HL-60/S4 (cell line): ENCODE results near the gene HOXD4.

ENCODE experiments used
- in situ Hi-C: fragments of 300-500 bp; cut with MboI; formaldehyde crosslinking; loops from 2 replicates; pipeline ENCODE4 v1.14.3; 2022; ENCODE audit warnings: low sequenced_read_pairs

The HOXD4 gene

DNA sequence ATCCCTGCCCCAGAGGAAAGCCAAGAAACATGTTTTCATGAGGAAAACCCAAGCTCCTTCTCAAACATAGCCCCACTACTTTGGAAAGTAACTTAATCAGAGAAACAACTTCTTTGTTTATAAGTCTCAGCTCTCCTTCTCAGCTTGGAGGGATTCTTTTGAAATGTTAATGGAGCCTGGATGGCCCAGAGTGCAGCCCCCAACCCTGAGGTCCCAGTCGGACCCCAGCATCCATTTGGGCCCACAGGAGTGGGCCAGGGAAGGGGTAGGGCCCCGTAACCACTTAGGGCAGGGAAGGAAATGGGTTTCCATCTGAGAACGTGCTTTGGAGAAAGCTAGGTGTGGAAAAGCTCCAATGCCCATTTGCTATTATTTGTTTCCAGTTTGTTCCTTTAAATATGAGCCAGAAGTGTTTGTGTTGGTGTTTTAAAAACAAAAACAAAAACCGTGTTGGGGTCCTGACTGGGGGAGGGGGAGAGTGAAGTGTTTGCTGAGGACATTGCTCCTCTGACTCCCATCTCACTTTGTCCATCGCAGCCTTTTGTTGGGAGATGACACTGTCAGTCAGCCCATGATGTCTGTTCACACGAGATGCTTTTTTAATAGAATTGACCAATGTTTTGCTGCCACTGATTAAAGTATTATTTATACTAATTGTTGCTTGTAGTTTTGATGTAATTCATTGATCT is 4.2 kb downstream of the HOXD4 start:
- in situ Hi-C loops, result no loop called here

- in situ Hi-C loops, result no loop called here
Observed at GRCh38 chr2:176156301-176156806, 5.0 kb downstream of the HOXD4 start.

- in situ Hi-C loops, result no loop called here
Observed at GRCh38 chr2:176156807-176157498, 5.6 kb downstream of the HOXD4 start, which contains the start of gene HOXD3. TSS of gene HOXD3 (plus strand) at chr2:176157307. CDS start at chr2:176169115, 11,808 bp downstream.

- in situ Hi-C loops, result no loop called here
Observed at GRCh38 chr2:176157499-176158185, 6.3 kb downstream of the HOXD4 start.

- in situ Hi-C loops, result no loop called here
Observed at GRCh38 chr2:176158186-176158591, 6.8 kb downstream of the HOXD4 start.

DNA sequence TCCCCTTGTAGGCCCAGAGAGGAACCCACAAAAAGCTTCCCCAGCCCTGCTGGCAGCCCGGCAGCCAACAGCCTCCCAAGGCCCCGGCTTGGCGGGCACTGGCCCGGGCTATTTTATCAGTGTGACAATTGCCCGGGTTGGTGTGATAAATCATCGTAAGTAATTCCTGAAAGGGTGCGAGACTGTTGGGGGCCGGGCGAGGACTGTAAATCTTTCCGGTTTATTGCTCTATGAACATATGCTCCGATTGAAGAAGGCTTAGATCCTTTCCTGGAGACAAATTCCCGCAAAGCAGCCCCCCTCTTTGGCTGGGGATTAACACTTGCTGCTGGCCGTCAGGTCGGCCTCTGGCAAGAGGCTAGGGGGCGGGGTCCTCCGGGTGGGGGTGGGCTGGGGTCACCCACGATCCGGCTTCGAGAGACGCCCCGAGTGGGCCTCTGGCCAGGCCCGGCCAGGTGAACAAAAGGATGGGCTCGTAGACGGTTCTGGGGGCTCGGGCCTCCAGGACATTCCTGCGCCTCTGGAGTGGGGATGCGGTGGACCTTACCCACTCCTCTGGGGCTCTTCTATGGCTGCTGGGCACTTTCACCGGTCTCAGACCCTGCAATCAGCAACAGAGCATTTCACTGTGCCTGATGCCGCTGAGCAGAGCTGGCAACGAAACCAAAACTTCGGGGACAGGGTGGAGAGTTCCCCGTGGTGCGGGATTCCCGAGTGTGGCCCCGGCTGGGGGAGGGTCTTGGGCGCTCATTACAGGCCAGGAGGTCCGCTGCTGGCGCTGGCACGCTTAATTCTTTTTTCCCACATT is 7.7 kb downstream of the HOXD4 start:
- in situ Hi-C loops, result no loop called here

GRCh38 chr2:176159663-176160250 is 8.4 kb downstream of the HOXD4 start:
- in situ Hi-C loops, result no loop called here

- in situ Hi-C loops, result no loop called here
Observed at GRCh38 chr2:176160251-176160985, 9.1 kb downstream of the HOXD4 start.

DNA sequence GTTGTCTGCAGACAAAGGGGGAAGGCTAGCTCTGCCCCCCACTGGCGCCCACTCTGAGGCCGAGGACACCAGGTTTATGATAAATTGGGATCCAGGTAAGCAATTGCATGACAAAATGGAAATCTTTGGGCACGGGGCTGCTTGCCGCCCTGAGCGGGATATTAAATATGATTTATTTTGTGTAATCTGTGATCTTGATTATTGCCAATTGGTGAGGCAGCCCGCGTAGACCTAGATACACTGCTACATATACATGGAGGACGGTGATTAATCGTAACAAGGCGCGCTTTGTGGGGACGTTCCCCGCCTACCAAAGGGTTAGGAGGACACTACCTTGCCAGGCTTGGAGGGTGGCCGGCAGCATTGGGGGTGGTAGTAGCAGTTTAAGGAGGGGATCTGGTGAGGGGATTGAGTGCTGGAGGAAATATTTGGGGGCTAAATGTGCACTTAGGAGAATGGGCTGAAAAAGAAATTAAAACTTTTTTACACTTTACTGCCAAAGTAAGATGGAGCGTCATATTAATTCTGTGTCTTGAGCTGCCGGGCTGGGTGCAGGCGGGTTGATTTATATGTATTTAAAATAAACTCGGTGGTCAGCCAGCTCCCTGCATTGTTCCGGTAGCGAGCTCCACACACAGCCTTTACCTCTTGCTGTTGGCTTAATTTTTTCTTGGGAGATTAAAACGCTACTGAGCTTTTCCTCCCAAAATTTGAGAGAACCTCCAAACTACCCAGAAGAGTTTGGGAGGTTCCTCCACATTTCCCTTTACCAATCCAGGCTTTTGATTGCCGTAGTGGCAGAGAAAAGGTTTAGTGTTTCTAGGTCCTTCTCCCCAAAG is 9.9 kb downstream of the HOXD4 start:
- in situ Hi-C loops, result no loop called here

- in situ Hi-C loops, result no loop called here
Observed at GRCh38 chr2:176161825-176162626, 10.7 kb downstream of the HOXD4 start.

- in situ Hi-C loops, result no loop called here
Observed at GRCh38 chr2:176162911-176163671, 11.7 kb downstream of the HOXD4 start.

DNA sequence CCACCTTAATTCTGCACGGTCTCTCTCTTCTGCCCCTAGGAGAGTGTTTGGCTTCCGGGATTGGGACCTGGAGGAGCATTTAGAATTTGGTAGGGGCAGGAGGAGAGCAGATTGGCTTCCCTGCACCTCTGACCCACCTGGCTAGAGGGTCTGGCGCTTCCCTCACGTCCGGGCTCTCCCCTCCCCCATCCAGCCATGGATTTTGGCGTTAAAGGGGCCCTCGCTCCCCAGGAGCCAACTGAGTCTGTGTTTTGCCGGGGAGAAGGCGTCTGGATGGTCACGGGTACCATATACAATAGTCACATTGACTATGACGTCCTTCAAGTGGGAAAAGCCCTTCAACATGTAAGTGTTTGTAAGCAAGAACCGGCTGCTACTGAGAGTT is 12.3 kb downstream of the HOXD4 start:
- in situ Hi-C loops, result no loop called here

DNA sequence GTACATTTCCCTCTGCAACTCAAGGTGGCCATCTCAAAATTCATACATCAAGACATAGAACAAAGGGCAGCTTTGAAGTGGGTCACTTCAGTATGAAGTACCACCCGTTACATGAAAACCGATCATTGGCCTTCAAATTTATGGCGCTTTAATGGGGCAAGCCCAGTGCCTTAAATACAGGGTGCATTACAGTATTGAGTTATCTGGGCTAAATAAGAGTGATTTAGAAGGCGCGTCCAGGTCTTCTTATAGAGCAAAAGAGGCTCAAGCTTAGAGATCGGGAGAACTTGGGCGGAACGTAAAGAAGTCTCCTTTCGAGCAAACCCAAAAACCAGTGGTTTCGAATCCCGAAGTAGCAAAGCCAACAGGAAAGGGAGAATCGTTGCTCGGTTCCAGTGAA is 12.9 kb downstream of the HOXD4 start:
- in situ Hi-C loops, result no loop called here

- in situ Hi-C loops, result no loop called here
Observed at GRCh38 chr2:176164611-176165369, 13.4 kb downstream of the HOXD4 start.

GRCh38 chr2:176165370-176166050 is 14.2 kb downstream of the HOXD4 start:
- in situ Hi-C loops, result no loop called here

GRCh38 chr2:176166272-176166671 is 14.9 kb downstream of the HOXD4 start:
- in situ Hi-C loops, result no loop called here
